Activated CD4-positive, alpha-beta T cell treated with anti-CD3 and anti-CD28 coated beads, Interleukin-2, Interleukin-6, amounts not matched to agents 100 ng/mL and 50 ng/mL, durations not matched to agents 16 hours and 8 hours (primary cell): ENCODE measurements around the gene YWHAQ.

ENCODE experiments used
- DNase-seq: peaks from one replicate; pipeline ENCODE4 v3.0.0-alpha.2; 2020

Gene YWHAQ

DNA sequence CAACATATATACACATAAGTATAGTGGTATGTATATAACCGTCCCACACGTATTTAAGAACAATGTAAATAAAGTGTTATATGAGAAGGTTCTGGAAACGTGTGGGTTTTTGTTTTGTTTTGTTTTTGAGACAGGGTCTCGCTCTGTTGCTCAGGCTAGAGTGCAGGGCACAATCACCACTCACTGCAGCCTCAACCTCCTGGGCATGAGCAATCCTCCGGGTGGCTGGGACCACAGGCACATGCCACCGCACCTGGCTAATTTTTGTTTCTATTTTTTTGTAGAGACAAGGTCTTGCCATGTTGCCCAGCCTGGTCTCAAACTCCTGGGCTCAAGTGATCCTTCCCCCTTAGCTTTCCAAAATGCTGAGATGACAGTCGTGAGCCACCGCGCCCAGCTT is 81.4 kb downstream of the YWHAQ start:
- no peak for DNase-seq

DNA sequence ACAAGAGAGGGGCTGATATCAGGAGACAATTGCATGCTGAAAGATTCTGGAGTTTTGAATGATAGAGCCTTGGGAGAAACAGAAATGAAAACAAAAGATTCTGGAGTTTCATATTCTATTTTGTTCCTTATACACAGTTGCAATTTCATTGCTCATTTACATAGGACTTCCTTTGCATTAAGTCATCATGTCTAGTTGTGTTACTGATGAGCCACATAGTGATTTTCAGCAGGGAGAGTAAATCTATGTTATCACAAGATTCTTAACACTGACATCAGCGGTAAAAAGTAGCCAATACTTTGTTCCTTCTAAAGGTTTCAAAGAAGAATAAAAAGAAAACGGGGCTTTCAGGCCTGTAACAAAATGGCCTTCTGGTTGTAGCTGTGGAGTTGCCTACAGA is 82.3 kb downstream of the YWHAQ start:
- peak; percentile 48 for DNase-seq

DNA sequence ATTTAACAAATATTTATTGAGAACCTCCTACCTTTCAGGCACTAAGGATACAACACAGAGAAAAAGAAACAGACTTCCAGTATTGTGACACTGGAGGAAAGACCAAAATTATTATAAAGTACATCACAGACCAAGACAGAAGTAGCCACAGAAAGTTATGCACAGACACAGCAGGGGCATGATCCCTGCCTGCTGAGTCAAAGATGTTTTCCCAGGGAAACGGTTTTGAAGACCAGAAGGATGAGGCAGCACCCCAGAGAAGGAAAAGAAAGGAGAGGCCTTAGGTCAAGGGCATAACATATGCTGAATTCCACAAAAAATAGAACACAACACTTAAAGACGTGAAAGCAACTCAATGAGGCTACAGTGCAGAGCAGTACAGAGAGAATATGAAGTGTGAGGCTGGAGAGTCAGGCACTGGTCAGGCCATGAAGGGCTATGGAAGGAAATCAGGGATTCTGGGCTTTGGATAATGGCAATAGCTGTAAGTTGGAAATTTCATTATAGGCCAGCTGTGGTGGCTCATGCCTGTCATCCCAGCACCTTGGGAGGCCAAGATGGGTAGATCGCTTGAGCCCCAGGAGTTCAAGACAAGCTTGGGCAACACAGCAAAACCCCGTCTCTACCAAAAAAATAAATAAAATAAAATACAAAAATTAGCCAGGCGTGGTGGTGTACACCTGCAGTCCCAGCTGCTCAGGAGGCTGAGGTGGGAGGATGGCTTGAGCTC is 83.4 kb downstream of the YWHAQ start:
- DNase-seq = no peak

DNA sequence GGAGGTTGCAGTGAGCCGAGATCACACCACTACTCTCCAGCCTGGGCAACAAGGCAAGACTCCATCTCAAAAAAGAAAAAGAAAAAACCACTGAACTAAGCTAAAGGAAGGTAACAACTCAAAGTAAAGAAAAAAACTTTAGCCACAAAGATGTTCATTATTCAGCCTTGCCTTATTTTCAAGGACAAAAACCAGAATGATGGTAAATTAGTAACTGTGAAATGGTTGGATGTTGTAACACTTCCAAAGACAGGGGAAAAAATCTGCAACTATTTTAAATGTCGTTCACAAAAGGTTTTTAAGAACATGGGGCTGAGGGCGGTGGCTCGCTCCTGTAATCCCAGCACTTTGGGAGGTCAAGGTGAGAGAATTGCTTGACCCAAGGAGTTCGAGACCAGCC is 85.3 kb downstream of the YWHAQ start:
- no peak for DNase-seq

DNA sequence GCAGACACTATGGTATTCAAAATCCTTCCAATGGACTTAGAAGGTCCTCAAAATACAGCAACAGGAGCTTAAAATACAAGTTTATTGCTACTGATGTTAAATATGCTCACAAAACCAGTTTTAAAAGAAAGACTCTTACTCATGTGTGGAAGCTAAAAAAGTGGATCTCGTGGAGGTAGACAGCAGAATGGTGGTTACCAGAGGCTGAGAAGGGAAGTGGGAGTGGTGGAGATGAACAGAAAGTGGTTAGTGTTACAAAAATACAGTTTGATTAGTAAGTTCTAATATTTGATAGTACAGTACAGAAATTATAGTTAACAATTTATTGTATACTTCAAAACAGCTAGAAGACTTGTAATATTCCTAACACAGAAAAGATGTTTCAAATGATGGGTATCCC is 87.2 kb downstream of the YWHAQ start:
- DNase-seq = no peak

DNA sequence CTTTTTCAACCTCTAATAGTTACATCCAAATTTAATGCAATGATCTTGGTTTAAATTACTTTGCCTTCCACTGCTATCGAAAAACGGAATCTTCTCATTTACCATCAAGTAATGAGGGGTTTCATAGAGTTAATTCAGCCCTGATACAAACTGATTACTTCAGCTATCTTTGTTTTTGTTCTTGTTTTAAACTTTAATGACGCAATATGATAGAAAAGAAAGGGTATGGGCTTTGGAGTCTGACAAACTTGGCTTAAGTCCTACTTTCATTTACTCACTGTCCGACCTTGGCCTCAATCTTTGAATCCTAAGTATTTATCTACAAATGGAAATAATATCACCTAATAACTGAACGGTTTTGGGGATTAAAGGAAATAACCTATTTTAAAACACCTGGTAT is 91.3 kb downstream of the YWHAQ start:
- no peak for DNase-seq

DNA sequence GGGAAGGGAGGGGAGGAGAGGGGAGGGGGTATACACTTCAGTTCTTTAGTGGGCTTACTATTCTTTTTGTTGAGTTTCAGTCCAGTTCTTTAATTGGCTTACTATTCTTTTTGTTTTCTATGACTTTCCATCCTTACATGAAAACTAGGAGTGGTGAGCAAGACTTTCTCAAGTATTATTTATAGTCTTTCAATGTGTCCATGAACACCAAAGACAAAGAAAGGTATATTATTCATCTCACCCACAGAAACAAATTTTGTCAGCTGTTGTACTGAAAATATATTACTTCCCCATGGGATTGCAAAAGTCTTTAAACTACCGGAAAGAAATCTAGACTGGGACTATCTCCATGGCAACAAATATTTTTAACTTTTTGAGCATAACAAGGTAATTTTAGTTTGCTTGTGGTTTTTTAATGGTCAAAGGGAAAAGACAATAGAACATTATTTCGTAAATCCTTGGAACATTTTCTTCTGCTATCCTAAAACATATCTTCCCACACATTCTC is 92.7 kb downstream of the YWHAQ start:
- no peak for DNase-seq

DNA sequence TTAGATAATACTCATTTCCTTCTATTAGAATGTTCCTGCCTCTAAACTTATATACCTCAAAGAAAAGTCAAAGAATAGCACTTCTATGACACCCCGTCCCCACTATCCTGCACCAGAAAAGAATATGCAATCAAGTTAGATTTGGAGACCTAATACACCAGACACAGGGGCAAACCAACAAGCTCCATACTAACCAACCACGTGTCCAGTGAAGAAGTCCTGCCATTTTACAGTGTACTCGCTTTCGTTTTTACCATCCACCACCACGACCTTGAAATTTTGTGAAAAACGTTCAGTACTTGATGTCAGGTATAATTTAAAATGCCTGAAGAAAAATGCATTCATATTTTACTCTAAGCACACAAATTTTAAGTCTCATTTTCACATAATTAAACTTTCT is 94.3 kb downstream of the YWHAQ start:
- DNase-seq = no peak

DNA sequence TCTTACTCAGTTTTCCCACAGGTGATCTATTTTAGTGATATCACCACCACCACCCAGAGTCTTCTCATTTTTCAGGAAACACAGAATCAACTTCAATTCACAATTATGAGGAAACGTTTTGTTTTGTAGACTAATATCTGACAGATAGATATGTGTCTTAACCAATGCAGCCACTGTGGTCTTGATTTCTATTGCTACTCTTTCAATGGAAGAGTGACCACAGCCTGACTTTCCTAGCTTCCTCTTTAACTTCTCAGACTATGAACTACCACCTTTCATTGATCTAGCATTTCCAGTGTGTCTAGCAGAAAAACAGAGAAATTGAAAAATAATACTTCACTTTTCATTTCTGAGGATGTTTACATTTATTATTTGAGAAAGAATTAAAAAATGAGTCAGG is 95.6 kb downstream of the YWHAQ start:
- DNase-seq = no peak
